Eye (tissue), 1 donor: Measurements from ENCODE around the gene CD59.
"Not testable (repeated sequence)": the region's sequence is repeated elsewhere in the genome, so short reads cannot be mapped to it uniquely, and the experiment has no call there.

Source experiments
- DNase-seq: peaks from one replicate; pipeline ENCODE4 v3.0.0-alpha.2; 2015

Gene CD59

DNA sequence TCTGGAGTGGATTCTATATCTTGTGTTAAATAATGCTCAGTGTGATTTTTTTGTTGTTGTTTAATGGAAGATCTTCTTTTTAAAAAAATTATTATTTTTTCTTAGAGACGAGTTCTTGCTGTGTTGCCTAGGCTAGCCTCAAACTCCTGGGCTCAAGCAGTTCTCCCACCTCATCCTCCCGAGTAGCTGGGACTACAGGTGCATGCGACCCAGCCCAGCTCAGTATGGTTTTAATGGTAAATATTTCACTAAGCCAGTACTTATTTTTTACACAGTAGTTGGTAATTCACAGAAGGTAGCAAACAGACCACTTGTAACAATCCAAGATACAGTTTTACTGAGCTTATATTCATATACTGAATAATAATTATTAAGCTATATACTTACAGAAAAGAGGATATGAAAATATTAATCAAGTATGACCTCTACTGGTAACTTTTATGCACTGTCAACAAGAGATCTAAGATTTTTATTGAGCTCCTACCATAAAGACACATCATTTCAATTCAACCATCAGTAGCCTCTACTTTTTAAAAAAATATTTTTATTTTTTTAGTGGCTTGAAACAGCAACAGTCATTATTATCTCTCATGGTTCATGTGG is 6.1 kb upstream of the CD59 start:
- peak; percentile 34 for DNase-seq

DNA sequence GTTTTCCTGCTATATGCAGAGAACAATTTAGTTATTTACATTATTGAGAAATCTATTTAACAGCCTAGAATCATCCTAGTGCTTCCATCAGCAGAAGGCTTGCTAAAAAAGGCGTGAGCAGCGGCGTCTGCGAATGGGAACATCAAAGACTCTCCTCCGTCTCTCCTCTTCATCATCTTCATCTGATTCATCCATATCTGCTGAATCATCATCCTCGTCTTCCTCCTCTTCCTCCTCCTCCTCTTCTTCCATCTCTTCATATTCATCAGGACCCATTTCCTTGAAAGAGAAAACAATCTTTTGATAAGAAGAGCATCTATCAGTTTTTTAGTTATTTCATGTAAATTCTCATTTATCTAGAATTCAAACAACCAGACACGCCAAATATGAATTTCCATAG is 5.6 kb upstream of the CD59 start:
- no peak for DNase-seq

DNA sequence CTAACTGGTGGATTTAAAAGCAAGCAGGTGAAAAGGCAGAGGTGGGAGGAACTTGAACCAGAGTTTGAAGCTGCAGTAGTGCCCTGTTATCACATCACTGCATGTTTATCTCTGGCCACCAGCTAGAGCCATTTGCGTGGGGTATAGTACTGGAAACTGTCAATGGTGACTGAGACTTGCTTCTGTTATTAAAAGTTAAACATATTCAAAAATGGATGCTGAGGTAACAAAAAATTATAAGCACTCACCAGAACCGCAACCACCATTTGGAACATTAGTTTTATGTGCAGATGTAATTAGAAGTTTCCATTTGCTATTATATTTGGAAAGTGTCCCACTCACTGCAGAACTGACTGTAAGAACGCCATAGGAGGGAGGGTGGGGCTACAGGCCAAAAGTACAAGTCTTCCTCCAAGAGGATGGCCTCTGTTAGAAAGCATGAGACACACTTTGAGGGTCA is 1.2 kb upstream of the CD59 start:
- no peak for DNase-seq

DNA sequence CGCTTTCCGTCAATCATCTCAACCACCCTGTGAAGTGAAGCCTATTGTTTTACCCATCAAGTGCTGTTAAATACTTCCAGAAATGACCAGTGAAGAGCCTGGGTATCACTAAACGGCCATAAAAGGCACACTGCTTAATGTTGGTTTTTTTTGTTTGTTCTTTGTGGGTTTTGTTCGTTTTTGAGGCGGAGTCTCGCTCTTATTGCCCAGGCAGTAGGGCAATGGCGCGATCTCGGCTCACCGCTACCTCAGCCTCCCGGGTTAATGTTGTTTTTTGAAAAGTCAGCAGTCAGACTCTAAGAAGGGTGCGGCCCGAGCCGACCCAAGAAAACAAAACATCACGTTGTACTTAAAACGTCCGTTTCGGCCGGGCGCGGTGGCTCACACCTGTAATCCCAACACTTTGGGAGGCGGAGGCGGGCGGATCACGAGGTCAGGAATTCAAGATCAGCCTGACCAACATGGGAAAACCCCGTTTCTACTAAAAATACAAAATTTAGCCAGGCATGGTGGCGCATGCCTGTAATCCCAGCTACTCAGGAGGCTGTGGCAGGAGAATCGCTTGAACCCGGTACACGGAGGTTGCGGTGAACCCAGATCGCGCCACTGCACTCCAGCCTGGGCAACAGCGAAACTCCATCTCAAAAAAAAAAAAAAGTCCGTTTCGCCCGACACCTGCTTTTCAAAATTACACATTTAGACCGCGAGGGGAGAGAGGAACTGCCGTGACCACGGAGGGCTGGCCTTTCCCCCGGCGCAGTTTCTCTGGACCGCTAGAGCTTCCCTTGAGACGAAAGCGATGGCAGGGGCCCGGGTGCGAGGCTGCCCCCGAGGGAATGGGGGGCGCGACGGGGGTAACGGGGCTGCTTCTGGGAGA is 714 bp downstream of the CD59 start:
- DNase-seq, result peak; percentile 66

DNA sequence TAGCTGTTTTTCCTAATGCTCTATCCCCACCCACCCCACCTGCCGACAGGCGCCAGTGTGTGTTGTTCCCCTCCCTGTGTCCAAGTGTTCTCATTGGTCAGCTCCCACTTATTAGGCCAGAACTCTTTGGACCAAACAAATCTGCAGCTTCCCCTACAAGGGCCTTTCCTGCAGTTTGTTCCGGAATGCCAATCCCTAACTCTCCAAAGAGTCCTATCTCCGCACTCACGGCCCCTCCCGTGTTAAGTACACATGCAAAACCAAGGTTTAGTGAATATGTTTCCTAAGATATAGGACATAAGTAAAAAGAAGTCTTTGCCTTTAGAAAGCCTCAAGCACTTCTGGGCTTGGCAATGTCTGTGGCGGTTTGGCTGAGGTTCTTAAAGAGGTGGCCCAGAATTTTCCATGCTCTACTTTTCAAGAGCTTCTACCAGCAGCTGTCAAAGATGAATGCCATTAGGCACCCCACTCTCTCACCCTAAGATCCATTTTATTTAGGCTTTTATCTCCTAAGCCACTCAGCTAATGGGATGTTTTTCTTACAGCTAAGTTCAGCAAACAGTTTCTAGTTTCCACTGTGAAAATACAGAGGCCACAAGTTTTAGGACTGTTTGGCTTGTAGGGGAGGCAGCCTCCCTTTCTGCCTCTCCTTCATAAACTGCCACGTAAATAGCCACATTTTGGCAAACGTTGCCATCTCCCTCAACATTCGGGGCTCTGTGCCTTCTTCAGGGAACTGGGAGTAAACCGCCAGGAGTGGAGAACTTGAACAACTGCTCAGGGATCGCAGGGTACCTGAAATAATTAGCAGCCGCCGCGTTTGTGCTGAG is 1.6 kb downstream of the CD59 start:
- peak; percentile 48 for DNase-seq

DNA sequence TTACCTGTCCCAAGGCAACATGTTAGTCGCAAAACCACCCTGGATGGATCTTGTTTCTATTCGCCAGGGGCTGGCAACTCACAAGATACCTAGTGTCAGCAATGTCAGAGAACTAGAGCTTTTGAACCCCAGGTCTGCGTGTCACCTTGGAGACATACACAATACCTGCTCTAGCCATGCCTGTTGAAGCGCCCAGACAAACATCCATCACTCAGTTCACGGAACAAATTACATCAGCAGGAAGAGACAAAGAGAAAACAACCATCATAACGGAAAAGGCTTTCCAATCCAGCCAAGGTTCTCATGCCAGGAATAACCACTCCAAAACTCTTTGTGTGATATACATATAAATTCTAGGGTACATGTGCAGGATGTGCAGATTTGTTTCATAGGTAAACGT is 2.2 kb downstream of the CD59 start:
- no peak for DNase-seq

DNA sequence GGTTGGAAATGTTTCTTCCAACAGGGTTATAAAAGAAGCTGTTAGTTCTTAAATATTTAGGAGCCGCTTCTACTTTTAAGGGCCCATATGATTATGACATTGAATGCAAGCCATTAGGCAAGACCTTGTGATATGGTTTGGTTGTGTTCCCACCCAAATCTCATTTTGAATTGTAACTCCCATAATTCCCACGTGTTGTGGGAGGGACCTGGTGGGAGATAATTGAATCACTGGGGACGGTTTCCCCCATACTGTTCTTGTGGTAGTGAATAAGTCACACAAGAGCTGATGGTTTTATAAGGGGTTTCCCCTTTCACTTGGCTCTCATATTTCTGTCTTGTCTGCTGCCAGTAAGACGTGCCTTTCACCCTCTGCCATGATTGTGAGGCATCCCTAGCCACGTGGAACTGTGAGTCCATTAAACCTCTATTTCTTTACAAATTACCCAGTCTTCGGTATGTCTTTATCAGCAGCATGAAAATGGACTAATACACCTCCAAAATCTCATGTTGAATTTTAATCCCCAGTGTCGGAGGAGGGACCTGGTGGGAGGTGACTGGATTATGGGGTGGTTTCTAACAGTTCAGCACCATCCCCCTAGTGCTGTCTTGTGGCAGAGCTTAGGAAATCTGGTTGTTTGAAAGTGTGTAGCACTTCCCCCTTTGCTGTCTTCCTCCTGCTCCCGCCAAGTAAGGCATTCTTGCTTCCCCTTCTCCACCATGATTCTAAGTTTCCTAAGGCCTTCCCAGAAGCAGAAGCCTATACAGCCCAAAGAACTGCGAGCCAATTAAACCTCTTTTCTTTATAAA is 4.3 kb downstream of the CD59 start:
- no peak for DNase-seq

DNA sequence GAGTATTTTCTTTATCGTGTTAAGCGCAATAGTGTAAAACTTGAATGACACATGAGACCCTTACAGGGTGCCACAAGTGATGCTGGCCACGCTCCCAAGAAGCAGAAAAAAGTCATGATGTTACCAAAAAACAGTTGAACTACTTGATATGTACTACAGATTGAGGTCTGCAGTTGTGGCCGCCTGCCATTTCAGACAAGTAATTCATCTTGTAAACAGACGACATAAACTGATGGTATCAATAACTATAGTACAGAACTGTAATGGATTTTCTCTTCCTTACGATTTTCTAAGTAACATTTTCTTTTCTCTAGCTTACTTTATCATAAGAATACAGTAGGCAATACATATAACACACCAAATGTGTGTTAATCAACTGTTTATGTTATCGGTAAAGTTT is 5.5 kb downstream of the CD59 start:
- DNase-seq, result no peak

DNA sequence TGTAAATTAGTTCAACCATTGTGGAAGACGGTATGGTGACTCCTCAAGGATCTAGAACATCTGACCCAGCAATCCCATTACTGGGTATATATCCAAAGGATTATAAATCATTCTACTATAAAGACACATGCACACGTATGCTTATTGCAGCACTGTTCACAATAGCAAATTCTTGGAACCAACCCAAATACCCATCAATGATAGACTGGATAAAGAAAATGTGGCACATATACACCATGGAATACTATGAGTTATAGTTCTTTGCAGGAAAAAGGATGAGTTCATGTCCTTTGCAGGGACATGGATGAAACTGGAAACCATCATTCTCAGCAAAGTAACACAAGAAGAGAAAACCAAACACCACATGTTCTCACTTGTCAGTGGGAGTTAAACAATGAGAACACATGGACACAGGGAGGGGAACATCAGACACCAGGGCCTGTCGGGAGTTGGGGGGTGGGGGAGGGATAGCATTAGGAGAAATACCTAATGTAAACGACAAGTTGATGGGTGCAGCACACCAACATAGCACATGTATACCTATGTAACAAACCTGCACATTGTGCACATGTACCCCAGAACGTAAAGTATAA is 7.1 kb downstream of the CD59 start:
- not testable (repeated sequence) for DNase-seq

DNA sequence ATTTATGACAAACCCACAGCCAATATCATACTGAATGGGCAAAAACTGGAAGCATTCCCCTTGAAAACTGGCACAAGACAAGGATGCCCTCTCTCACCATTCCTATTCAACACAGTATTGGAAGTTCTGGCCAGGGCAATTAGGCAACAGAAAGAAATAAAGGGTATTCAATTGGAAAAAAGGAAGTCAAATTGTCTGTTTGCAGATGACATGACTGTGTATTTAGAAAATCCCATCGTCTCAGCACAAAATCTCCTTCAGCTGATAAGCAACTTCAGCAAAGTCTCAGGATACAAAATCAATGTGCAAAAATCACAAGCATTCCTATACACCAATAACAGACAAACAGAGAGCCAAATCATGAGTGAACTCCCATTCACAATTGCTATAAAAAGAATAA is 8.7 kb downstream of the CD59 start:
- DNase-seq, result not testable (repeated sequence)

DNA sequence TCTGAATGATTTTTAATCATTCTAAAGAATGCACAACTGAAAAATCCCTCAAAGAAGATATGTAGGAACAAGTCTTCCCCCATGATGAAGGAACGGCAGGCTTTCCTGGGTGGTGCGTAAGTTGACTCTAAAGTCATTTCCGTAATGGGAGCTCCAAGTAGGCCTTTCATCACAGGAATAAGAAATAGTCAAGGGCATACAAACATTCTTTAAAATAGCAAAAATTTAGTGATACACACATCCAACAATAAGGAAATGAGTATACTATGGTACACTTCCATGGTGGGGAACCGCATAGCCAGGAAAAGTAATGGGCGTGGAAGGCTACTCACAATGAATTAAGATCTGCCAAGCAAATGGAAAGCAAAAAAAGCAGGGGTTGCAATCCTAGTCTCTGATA is 10.7 kb downstream of the CD59 start:
- DNase-seq, result no peak

DNA sequence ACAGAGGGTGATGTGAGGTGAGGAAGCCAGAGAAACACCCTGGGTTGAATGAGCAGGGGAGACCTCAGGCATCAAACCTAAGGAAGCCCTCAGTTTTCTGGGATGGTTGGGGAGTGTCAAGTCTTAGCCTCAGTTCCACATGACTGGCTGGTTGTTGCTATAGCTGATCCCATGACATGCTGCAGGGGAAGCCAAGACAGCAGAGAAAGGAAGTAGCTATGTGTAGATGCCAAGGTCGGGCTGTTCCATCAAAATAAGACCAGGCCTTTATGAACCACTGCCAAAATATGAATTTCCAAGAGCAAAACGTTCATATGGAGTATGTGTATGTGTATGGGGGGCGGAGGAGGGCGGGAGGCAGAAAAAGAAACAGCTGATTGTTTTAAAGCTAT is 11.6 kb downstream of the CD59 start:
- peak; percentile 17 for DNase-seq

DNA sequence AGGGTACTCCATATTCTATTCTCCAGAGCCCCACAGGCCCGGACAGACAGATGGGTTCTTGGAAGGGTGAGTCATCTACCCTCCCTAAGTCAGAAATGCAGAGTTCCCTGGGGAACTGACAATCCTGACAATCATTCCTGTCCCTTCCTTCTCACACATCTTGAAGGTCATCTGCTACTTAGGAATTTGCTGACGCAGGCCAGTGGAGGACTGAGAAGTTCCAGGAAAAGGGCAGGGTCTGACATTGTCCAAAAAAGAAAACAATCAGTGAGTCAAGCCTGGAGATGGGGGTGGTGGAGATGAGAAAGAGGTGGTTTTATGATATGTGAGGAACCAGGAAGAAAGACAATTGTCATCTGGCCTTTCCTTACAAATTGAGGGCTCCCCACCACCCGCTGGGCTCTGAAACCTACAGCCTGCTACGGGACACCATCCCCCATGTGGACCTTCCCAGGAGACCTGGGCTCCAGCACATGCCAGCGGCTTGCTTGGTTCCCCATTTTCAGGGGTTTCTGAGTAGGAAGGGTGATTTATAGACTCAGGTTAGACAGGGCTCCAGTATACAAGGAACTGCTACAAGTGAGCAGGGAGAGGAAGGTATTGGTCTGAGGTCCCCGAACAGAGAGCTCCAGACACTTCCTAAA is 12.9 kb downstream of the CD59 start:
- DNase-seq, result no peak

DNA sequence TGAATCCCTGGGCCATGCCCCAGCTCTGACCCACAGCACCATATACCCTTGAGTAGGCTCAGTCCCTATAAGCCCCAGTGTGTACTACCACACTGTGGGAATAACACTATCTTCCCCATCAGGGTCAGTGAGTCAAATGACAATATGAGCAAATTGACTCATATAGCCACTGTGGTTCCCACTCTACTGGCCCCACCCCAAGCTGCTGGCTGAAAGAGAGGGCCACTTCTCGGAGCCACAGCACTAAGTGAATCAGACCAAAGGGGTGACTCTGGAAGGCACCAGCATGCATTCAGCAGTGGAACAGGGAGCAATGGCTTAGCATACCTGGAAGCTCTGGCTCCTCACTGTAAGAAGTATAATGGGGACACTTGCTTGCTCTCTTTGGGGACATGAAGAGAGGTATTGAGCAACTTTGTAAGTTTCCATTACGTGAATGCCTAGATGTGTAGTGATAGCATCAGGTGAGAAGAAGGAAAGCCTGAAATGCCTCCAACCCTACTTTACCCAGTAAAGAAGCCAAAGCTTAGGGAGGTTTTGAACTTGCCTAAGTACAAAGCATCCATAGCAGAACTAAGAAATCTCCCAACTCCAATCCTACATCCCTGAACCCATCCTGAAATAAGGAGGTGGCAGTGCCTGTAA is 13.5 kb downstream of the CD59 start:
- DNase-seq, result no peak

DNA sequence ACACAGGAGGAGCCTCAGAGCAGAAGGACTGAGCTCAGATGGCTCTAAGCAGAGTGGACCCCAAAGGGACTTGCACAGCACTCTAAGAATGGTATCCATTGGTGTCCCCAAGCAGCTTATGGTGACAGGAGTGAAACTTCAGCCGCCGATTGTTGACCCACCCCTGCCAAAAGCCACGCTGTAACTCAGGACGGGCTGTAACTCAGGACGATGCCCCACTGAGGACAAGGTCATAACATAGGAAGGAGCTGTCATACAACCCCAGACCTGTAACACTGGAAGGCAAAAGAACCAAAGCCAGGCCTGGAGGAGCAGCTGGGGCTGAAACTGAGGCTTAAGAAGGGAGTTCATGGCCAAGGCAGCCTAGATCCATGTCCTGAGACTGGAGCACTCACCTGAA is 14.2 kb downstream of the CD59 start:
- no peak for DNase-seq

DNA sequence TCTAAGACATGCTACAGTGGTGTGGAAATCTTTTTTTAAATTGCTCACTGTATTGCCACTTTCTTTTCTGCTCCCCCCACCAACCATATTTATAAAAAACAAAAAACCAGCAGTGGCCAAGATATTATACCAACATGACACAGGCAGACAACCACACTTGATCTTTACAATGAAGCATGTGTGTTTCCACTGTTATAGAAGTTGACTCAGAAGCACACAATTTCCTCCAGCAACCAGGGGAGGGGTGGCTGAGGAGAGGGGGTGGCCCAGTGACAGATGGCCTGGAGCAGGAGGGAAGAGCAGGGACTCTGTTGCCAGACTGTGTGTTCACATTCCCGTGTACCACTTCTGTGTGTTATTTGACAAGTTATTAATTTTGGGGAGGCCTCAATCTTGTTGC is 14.8 kb downstream of the CD59 start:
- DNase-seq, result no peak

DNA sequence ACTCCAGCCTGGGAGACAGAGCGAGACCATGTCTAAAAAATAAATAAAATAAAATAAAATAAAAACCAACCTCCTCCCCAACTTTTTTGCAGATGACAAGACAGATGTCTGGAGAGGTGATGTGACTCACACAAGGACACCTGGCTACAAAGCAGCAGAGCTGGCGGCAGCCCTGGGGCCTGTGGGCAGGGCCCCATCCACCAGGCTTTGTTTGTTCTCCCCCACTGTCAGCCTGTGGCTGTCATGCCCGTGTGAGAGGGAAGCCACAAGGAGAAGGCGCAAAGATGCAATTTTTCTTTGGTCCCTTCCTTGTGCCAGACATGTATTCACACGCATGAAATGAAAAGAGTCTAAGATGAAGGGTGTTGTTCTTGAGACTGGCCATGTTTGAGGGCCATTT is 16.6 kb downstream of the CD59 start:
- no peak for DNase-seq

DNA sequence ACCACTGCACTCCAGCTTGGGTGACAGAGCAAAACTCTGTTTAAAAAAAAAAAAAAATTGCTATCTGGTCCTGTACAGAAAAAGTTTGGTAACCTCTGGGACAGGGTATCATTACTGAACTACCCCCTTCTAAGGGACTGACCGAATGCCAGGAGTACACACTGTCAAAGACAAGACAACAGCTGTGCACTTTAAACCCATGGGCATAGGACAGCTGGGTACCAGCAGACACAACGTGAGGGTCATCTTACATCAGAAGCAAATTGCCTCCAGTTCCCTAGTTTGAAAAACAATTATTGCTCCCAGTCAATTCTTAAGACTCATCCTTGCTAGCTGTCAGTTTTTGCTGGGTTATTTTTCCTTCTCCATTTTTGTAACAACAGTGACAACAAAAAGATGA is 17.8 kb downstream of the CD59 start:
- no peak for DNase-seq

DNA sequence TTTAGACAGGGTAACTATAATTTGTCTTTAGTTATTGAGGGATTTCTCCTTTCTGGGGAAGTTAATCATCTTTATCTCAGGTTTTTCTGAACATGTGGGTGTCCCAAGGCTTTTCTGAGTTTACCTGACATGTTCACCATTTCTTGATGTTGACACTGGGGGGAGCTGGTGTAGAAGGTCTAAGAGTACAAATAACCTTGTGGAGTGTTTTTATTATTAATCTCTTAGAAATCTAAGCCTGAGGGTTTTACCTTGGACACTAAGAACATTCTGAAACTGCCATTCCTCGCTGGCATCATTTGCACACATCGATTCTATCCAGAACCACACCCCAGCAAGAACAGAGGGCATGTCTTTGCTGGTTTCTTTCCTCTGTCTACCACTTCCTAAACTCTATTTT is 20.0 kb downstream of the CD59 start:
- DNase-seq, result no peak

DNA sequence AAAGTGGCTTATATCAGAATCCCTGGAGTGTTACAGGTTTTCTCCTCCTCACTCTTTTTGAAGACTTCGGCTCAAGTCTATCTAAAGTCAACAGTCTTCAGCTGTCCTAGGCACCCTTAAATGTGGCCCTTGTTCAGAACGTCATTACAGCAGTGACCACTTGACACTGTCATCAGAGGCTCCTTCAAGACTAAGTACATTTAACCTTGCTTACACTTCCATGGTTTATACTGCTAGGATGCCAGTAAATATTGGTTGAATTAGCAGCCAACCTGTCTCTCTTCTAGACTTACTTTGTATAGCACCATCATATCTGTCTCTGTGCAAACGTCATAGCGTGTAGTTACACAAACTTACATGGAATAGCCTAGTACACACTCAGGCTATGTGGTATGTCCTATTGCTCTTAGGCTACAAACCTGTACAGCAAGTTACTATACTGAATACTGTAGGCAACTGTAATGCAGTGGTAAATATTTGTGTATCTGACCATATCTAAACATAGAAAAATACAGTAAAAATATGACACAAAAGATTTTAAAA is 22.3 kb downstream of the CD59 start:
- DNase-seq, result no peak
